A673 (cell line): ENCODE data around the gene NIM1K. TPM values are rescaled to one million over a fixed set of nuclear protein-coding genes. Genes with fewer than 3 reads are reported as not detected.
"Not testable (repeated sequence)": the region's sequence is repeated elsewhere in the genome, so short reads cannot be mapped to it uniquely, and the experiment has no call there.

Experiments used
- BruUV-seq: library from RNA; stranded (reverse); fragments of 400-500 nt; replicated peaks from 2 replicates; lab custom pipeline; 2021; lab: Mats Ljungman, UMichigan
- CTCF ChIA-PET: fragments of 300-600 bp; sonication (Branson Sonifier 250); formaldehyde crosslinking; loops from one replicate; lab custom pipeline; 2022; ENCODE audit warnings: antibody characterized with exemption; lab: Charles Lee
- POLR2A ChIA-PET: fragments of 300-600 bp; sonication (Branson Sonifier 250); formaldehyde crosslinking; loops from one replicate; lab custom pipeline; 2022; ENCODE audit warnings: antibody characterized with exemption; ENCODE audit not compliant: low non-redundant PET; lab: Charles Lee
- DNase-seq: peaks from one replicate; pipeline ENCODE4 v3.0.0-alpha.2; 2015; ENCODE audit warnings: low spot score
- H3K27ac ChIP-seq: fragments of 200-600 bp; sonication (generic); 2 replicates; pipeline ENCODE4 v1.5.1; 2016; ENCODE audit warnings: mixed run types, low read depth, mild to moderate bottlenecking, mixed read lengths, antibody characterized with exemption, low read length; ENCODE audit not compliant: poor library complexity, severe bottlenecking
- H3K27me3 ChIP-seq: fragments of 200-600 bp; sonication (generic); replicated peaks from 2 replicates; pipeline ENCODE4 v1.6.1; 2017; ENCODE audit warnings: mixed run types, low read depth, mild to moderate bottlenecking, mixed read lengths, antibody characterized with exemption, low read length; ENCODE audit not compliant: insufficient read depth, poor library complexity
- H3K36me3 ChIP-seq: fragments of 200-600 bp; sonication (generic); 2 replicates; pipeline ENCODE4 v1.6.1; 2016; ENCODE audit warnings: mixed run types, mild to moderate bottlenecking, mixed read lengths, antibody characterized with exemption, low read length; ENCODE audit not compliant: insufficient read depth, poor library complexity, severe bottlenecking
- H3K4me1 ChIP-seq: fragments of 200-600 bp; sonication (generic); 2 replicates; pipeline ENCODE4 v1.6.1; 2017; ENCODE audit warnings: mixed run types, mild to moderate bottlenecking, mixed read lengths, antibody characterized with exemption, low read length; ENCODE audit not compliant: insufficient read depth, poor library complexity, severe bottlenecking
- H3K4me3 ChIP-seq: fragments of 200-600 bp; sonication (generic); 2 replicates; pipeline ENCODE4 v1.5.1; 2016; ENCODE audit warnings: low read depth, mixed run types, mild to moderate bottlenecking, mixed read lengths, low read length; ENCODE audit not compliant: poor library complexity, severe bottlenecking
- H3K9me3 ChIP-seq: fragments of 200-600 bp; sonication (generic); 2 replicates; pipeline ENCODE4 v1.6.1; 2016; ENCODE audit warnings: mixed run types, low read depth, mild to moderate bottlenecking, mixed read lengths, antibody characterized with exemption, low read length; ENCODE audit not compliant: poor library complexity, severe bottlenecking
- CTCF ChIP-seq: fragments of 300-800, 200-600 bp; sonication (generic); conservative IDR thresholded peaks from 2 replicates; pipeline ENCODE4 v1.5.1; 2017; ENCODE audit warnings: low read depth, mild to moderate bottlenecking, antibody characterized with exemption, low read length, moderate library complexity, mixed read lengths
- EZH2 ChIP-seq: fragments of 200-600 bp; sonication (generic); IDR thresholded peaks from 2 replicates; pipeline ENCODE4 v1.6.1; 2017; ENCODE audit warnings: borderline replicate concordance, low read depth, mild to moderate bottlenecking, mixed read lengths, antibody characterized with exemption, low read length; ENCODE audit not compliant: poor library complexity, severe bottlenecking
- intact Hi-C: fragments of 100-400 bp; cut with micrococcal nuclease; formaldehyde crosslinking; loops from one replicate; pipeline ENCODE4 v1.10.0; 2022; ENCODE audit not compliant: unreplicated experiment
- total RNA-seq: library from RNA; stranded (reverse); gene quantifications from 2 replicates; pipeline ENCODE4 v1.2.3, GENCODE V29; 2021

NIM1K gene
- total RNA-seq, 1 experiment from 2014 or later = 0.41 TPM

- POLR2A ChIA-PET = no interaction called here
- Histone ChIP-seq H3K36me3 (peaks cover 31% of the 10 kb centered on the region), H3K4me1 (no peaks in the 10 kb centered on the region), H3K4me3 (no peak overlapping the region), H3K27ac (no peak overlapping the region), H3K9me3 (no peaks in the 10 kb centered on the region), H3K27me3 (no peaks in the 10 kb centered on the region)
- BruUV-seq = no TSS peak
- CTCF ChIA-PET = no interaction called here
- intact Hi-C loops = no loop called here
- no peak for DNase-seq
- TF ChIP-seq CTCF (no peak), EZH2 (no peak)
Measured at GRCh38 chr5:43174586-43174985, 17.4 kb upstream of the NIM1K start.

DNA sequence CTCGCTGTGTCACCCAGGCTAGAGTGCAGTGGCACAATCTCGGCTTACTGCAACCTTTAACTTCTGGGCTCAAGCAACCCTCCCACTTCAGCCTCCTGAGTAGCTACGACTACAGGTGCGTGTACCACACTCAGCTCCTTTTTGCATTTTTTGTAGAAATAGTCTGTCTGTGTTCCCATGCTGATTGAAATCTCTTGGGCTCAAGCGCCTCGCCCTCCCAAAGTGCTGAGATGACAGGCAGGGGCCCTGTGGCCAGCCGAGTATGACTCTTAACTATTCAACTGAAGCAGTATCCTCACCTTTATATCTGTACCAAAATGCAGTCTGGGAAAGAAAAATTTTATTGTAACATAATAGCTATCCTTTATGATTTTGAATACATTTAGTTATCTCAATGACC is 12.2 kb upstream of the NIM1K start:
- Histone ChIP-seq H3K4me3 (no peak overlapping the region), H3K4me1 (no peaks in the 10 kb centered on the region), H3K27ac (no peak overlapping the region), H3K36me3 (peaks cover 10% of the 10 kb centered on the region), H3K27me3 (no peaks in the 10 kb centered on the region), H3K9me3 (no peaks in the 10 kb centered on the region)
- intact Hi-C loops = no loop called here
- POLR2A ChIA-PET = no interaction called here
- DNase-seq = no peak
- BruUV-seq = no TSS peak
- TF ChIP-seq CTCF (no peak), EZH2 (no peak)
- CTCF ChIA-PET = interaction anchor here (0.6 kb wide), 1 partner anchor 15 kb away, joined by 4 read pairs; no protein-coding TSS in a partner anchor

GRCh38 chr5:43182421-43182820 is 9.6 kb upstream of the NIM1K start:
- no peaks in the 10 kb centered on the region for H3K27me3 ChIP-seq
- H3K9me3 ChIP-seq = no peaks in the 10 kb centered on the region
- no peak overlapping the region for H3K4me3 ChIP-seq
- TF ChIP-seq EZH2 = no peak
- ChIA-PET POLR2A (no interaction called here), CTCF (interaction anchor here (0.6 kb wide), 1 partner anchor 57 kb away, joined by 3 read pairs; no protein-coding TSS in a partner anchor)
- intact Hi-C loops = no loop called here
- no peak overlapping the region for H3K27ac ChIP-seq
- H3K36me3 ChIP-seq = no peaks in the 10 kb centered on the region
- DNase-seq = no peak
- H3K4me1 ChIP-seq = no peaks in the 10 kb centered on the region
- BruUV-seq = no TSS peak

GRCh38 chr5:43183101-43183500 is 8.9 kb upstream of the NIM1K start:
- intact Hi-C loops, H3K9me3 ChIP-seq, POLR2A ChIA-PET, H3K27ac ChIP-seq, H3K4me1 ChIP-seq, H3K36me3 ChIP-seq, DNase-seq, BruUV-seq, H3K27me3 ChIP-seq, H3K4me3 ChIP-seq: not testable (repeated sequence)
- CTCF ChIA-PET = interaction anchor here (0.7 kb wide), 1 partner anchor 215 kb away, joined by 5 read pairs; no protein-coding TSS in a partner anchor
